Transverse colon (tissue), 4 donors: ENCODE measurements around the gene SMIM12.

ENCODE experiments used
- CTCF ChIP-seq, 5 experiments: fragments of 200-600 bp in 3 of 5; fragments of 450-650 bp in 2 of 5; sonication (generic) in 3 of 5; IDR thresholded peaks; 1 replicate in 2 of 5; 2 replicates in 3 of 5; pipeline ENCODE4 v1.5.1; 2016 to 2017; ENCODE audit warnings: antibody characterized with exemption in 5 of 5, inconsistent platforms in 3 of 5, mild to moderate bottlenecking in 2 of 5, moderate library complexity in 1 of 5
- POLR2A ChIP-seq: fragments of 450-650 bp; IDR thresholded peaks from one replicate; pipeline ENCODE4 v1.6.1; 2016; ENCODE audit warnings: antibody characterized with exemption, mild to moderate bottlenecking, moderate library complexity
- POLR2AphosphoS5 ChIP-seq, 3 donors: sonication (generic); formaldehyde crosslinking; IDR thresholded peaks; one replicate each; pipeline ENCODE4 v1.6.1; 2016; ENCODE audit warnings: antibody characterized with exemption in 3 of 3

- no peak for TF ChIP-seq CTCF (IDR thresholded peaks at IDR 0.05)
- TF ChIP-seq POLR2AphosphoS5 (IDR thresholded peaks at IDR 0.05) = no peak
- no peak for TF ChIP-seq POLR2A
These were observed 12.5 kb downstream of the SMIM12 start for GRCh38 chr1:34847094-34847493.
